ENCODE measurements around the gene NUP58.
"Not testable (repeated sequence)": the region's sequence is repeated elsewhere in the genome, so short reads cannot be mapped to it uniquely, and the experiment has no call there.

The NUP58 gene

GRCh38 chr13:25302121-25302520, 696 bp downstream of the NUP58 start:
- no peak for DNase-seq (ENCODE audit: low read depth, low spot score)

- no peak for DNase-seq (ENCODE audit: low read depth, low spot score)
Observed at GRCh38 chr13:25306671-25307464, 5.4 kb downstream of the NUP58 start.

- no peak for DNase-seq (ENCODE audit: low read depth, low spot score)
Observed at GRCh38 chr13:25310891-25311290, 9.5 kb downstream of the NUP58 start.

- DNase-seq (ENCODE audit: low read depth, low spot score), result not testable (repeated sequence)
Observed at GRCh38 chr13:25318946-25319345, 17.5 kb downstream of the NUP58 start.

- DNase-seq (ENCODE audit: low read depth, low spot score), result no peak
Observed at GRCh38 chr13:25319771-25320170, 18.3 kb downstream of the NUP58 start.

GRCh38 chr13:25324100-25324499, 22.7 kb downstream of the NUP58 start:
- DNase-seq (ENCODE audit: low read depth, low spot score), result no peak

- no peak for DNase-seq (ENCODE audit: low read depth, low spot score)
Observed at GRCh38 chr13:25329706-25330105, 28.3 kb downstream of the NUP58 start.

- DNase-seq (ENCODE audit: low read depth, low spot score), result no peak
Observed at GRCh38 chr13:25330541-25330940, 29.1 kb downstream of the NUP58 start.

GRCh38 chr13:25335856-25336255, 34.4 kb downstream of the NUP58 start:
- no peak for DNase-seq (ENCODE audit: low read depth, low spot score)

- no peak for DNase-seq (ENCODE audit: low read depth, low spot score)
Observed at GRCh38 chr13:25345576-25345975, 44.2 kb downstream of the NUP58 start.

- DNase-seq (ENCODE audit: low read depth, low spot score), result no peak
Observed at GRCh38 chr13:25347151-25347550, 45.7 kb downstream of the NUP58 start.

- DNase-seq (ENCODE audit: low read depth, low spot score), result no peak
Observed at GRCh38 chr13:25351404-25351803, 50.0 kb downstream of the NUP58 start.

GRCh38 chr13:25352230-25352629, 50.8 kb downstream of the NUP58 start:
- DNase-seq (ENCODE audit: low read depth, low spot score), result no peak

GRCh38 chr13:25352806-25353205, 51.4 kb downstream of the NUP58 start:
- no peak for DNase-seq (ENCODE audit: low read depth, low spot score)

- DNase-seq (ENCODE audit: low read depth, low spot score), result no peak
Observed at GRCh38 chr13:25353344-25353743, 51.9 kb downstream of the NUP58 start.

GRCh38 chr13:25354377-25354776, 53.0 kb downstream of the NUP58 start:
- no peak for DNase-seq (ENCODE audit: low read depth, low spot score)

- DNase-seq (ENCODE audit: low read depth, low spot score), result not testable (repeated sequence)
Observed at GRCh38 chr13:25360443-25360842, 59.0 kb downstream of the NUP58 start.

GRCh38 chr13:25365720-25366235, 64.4 kb downstream of the NUP58 start:
- no peak for DNase-seq (ENCODE audit: low read depth, low spot score)

GRCh38 chr13:25371158-25371874, 69.9 kb downstream of the NUP58 start:
- DNase-seq (ENCODE audit: low read depth, low spot score), result no peak

- DNase-seq (ENCODE audit: low read depth, low spot score), result no peak
Observed at GRCh38 chr13:25371875-25372283, 70.5 kb downstream of the NUP58 start, which contains the start of gene ATP8A2. Gene ATP8A2, plus strand, starts transcription at chr13:25371974. Its CDS starts 239 bp downstream, at chr13:25372213.

- DNase-seq (ENCODE audit: low read depth, low spot score), result no peak
Observed at GRCh38 chr13:25372284-25373081, 71.1 kb downstream of the NUP58 start.
